SU-DHL-6 (cell line): ENCODE measurements around the gene UCHL3.

Source experiments
- H2AFZ ChIP-seq: fragments of 200-600 bp; sonication (generic); 2 replicates; pipeline ENCODE4 v1.6.1; 2014; ENCODE audit warnings: low read depth, mild to moderate bottlenecking, moderate library complexity, mixed read lengths, antibody characterized with exemption, low read length; ENCODE audit not compliant: severe bottlenecking
- H3F3A ChIP-seq: fragments of 200-600 bp; shearing (Covaris generic); 2 replicates; pipeline ENCODE4 v1.6.0; 2016; ENCODE audit warnings: antibody characterized with exemption, mild to moderate bottlenecking; ENCODE audit not compliant: insufficient read depth
- H3K27ac ChIP-seq: fragments of 200-600 bp; sonication (generic); 2 replicates; pipeline ENCODE4 v1.5.1; 2016; ENCODE audit warnings: low read depth, mild to moderate bottlenecking, low read length, moderate library complexity, mixed read lengths
- H3K27me3 ChIP-seq: fragments of 200-600 bp; sonication (generic), shearing (Covaris generic); 2 replicates; pipeline ENCODE4 v1.6.0; 2014; ENCODE audit warnings: mild to moderate bottlenecking, low read length
- H3K36me3 ChIP-seq: fragments of 200-600 bp; sonication (generic); 2 replicates; pipeline ENCODE4 v1.6.1; 2014; ENCODE audit warnings: mild to moderate bottlenecking, low read length, mixed read lengths
- H3K4me2 ChIP-seq: fragments of 300-600, 200-600 bp; shearing (Covaris generic), sonication (generic); 2 replicates; pipeline ENCODE4 v1.6.0; 2014; ENCODE audit warnings: low read length, low read depth, mild to moderate bottlenecking; ENCODE audit not compliant: poor library complexity, severe bottlenecking
- H3K4me3 ChIP-seq: fragments of 200-600 bp; sonication (generic); 2 replicates; pipeline ENCODE4 v1.5.1; 2014; ENCODE audit warnings: antibody characterized with exemption, low read length, mild to moderate bottlenecking, mixed read lengths; ENCODE audit not compliant: insufficient read depth, poor library complexity, severe bottlenecking
- H3K79me2 ChIP-seq: fragments of 200-600 bp; sonication (generic); 2 replicates; pipeline ENCODE4 v1.6.1; 2014; ENCODE audit warnings: mild to moderate bottlenecking, low read length, moderate library complexity; ENCODE audit not compliant: insufficient read depth
- H3K9ac ChIP-seq: fragments of 200-600 bp; sonication (generic); 2 replicates; pipeline ENCODE4 v1.7.0; 2014; ENCODE audit warnings: mild to moderate bottlenecking, low read length
- H3K9me2 ChIP-seq: fragments of 200-600 bp; sonication (generic); replicated peaks from 2 replicates; pipeline ENCODE4 v1.6.1; 2014; ENCODE audit warnings: low read length; ENCODE audit not compliant: insufficient read depth
- H3K9me3 ChIP-seq: fragments of 200-600 bp; sonication (generic); 2 replicates; pipeline ENCODE4 v1.6.1; 2014; ENCODE audit warnings: low read length, mixed read lengths; ENCODE audit not compliant: insufficient read depth
- H4K20me1 ChIP-seq: fragments of 200-600 bp; sonication (generic); 2 replicates; pipeline ENCODE4 v1.6.1; 2014; ENCODE audit warnings: low read depth, mild to moderate bottlenecking, antibody characterized with exemption, low read length, moderate library complexity, mixed read lengths
- CTCF ChIP-seq: fragments of 200-600 bp; sonication (generic); IDR thresholded peaks from one replicate; pipeline ENCODE4 v1.5.1; 2017; ENCODE audit warnings: antibody characterized with exemption, mild to moderate bottlenecking, low read length, moderate library complexity; ENCODE audit not compliant: insufficient read depth, poor library complexity, severe bottlenecking
- EZH2phosphoT487 ChIP-seq: fragments of 200-600 bp; sonication (generic), shearing (Covaris generic); conservative IDR thresholded peaks from 2 replicates; pipeline ENCODE4 v1.6.1; 2018; ENCODE audit warnings: mild to moderate bottlenecking, antibody characterized with exemption, low read length, moderate library complexity, mixed read lengths

The UCHL3 gene

GRCh38 chr13:75581874-75582640 lies 32.5 kb downstream of the UCHL3 start:
- Histone ChIP-seq H3K4me2 (no peak overlapping the region), H3K27ac (no peak overlapping the region), H4K20me1 (no peaks in the 10 kb centered on the region), H3F3A (peaks cover 15% of the 10 kb centered on the region; the same call in 1 of the 2 replicates), H2AFZ (no peak overlapping the region), H3K9me2 (no peaks in the 10 kb centered on the region), H3K9me3 (0 out of 2 replicates have a peak, but pooled peaks cover 7% of the 10 kb centered on the region), H3K36me3 (peaks cover 61% of the 10 kb centered on the region), H3K4me3 (no peak overlapping the region), H3K79me2 (peaks cover 15% of the 10 kb centered on the region; the same call in 1 of the 2 replicates), H3K9ac (no peak overlapping the region), H3K27me3 (no peaks in the 10 kb centered on the region)
- no peak for TF ChIP-seq EZH2phosphoT487
- no peak for TF ChIP-seq CTCF

GRCh38 chr13:75583091-75583490 lies 33.5 kb downstream of the UCHL3 start:
- H3K27ac ChIP-seq: no peak overlapping the region

GRCh38 chr13:75585153-75585552 lies 35.6 kb downstream of the UCHL3 start:
- peaks cover 59% of the 10 kb centered on the region for H3K36me3 ChIP-seq
- H3K9ac ChIP-seq: no peak overlapping the region
- peaks cover 10% of the 10 kb centered on the region; the same call in 1 of the 2 replicates for H3K79me2 ChIP-seq
- H3K4me3 ChIP-seq: no peak overlapping the region
- no peaks in the 10 kb centered on the region for H4K20me1 ChIP-seq
- no peak overlapping the region for H3K27ac ChIP-seq
- no peaks in the 10 kb centered on the region for H3K27me3 ChIP-seq
- no peaks in the 10 kb centered on the region for H3K9me2 ChIP-seq
- no peak overlapping the region for H2AFZ ChIP-seq
- peaks cover 11% of the 10 kb centered on the region; the same call in 1 of the 2 replicates for H3F3A ChIP-seq
- TF ChIP-seq EZH2phosphoT487: no peak
- no peak for TF ChIP-seq CTCF
- H3K4me2 ChIP-seq: no peak overlapping the region
- 0 out of 2 replicates have a peak, but pooled peaks cover 7% of the 10 kb centered on the region for H3K9me3 ChIP-seq

More at GRCh38 chr13:75583091-75583490, 33.5 kb downstream of the UCHL3 start:
- Histone ChIP-seq H3K27me3 (no peaks in the 10 kb centered on the region), H3K36me3 (peaks cover 61% of the 10 kb centered on the region), H3K9me3 (0 out of 2 replicates have a peak, but pooled peaks cover 7% of the 10 kb centered on the region), H3F3A (peaks cover 14% of the 10 kb centered on the region; the same call in 1 of the 2 replicates), H3K9me2 (no peaks in the 10 kb centered on the region), H3K79me2 (peaks cover 12% of the 10 kb centered on the region; the same call in 1 of the 2 replicates), H4K20me1 (no peaks in the 10 kb centered on the region), H3K4me3 (no peak overlapping the region), H3K4me2 (no peak overlapping the region), H3K9ac (no peak overlapping the region), H2AFZ (no peak overlapping the region)
- TF ChIP-seq CTCF (no peak), EZH2phosphoT487 (no peak)
